GM19468 (cell line): ENCODE measurements around the gene COX19.

Source experiments
- ATAC-seq: cut with Tn5 transposase; IDR thresholded peaks from one replicate; pipeline ENCODE4 v1.9.1; 2021; ENCODE audit warnings: mild to moderate bottlenecking, moderate library complexity, moderate number of reproducible peaks; ENCODE audit not compliant: unreplicated experiment; ENCODE audit errors: extremely low read depth

COX19 gene

DNA sequence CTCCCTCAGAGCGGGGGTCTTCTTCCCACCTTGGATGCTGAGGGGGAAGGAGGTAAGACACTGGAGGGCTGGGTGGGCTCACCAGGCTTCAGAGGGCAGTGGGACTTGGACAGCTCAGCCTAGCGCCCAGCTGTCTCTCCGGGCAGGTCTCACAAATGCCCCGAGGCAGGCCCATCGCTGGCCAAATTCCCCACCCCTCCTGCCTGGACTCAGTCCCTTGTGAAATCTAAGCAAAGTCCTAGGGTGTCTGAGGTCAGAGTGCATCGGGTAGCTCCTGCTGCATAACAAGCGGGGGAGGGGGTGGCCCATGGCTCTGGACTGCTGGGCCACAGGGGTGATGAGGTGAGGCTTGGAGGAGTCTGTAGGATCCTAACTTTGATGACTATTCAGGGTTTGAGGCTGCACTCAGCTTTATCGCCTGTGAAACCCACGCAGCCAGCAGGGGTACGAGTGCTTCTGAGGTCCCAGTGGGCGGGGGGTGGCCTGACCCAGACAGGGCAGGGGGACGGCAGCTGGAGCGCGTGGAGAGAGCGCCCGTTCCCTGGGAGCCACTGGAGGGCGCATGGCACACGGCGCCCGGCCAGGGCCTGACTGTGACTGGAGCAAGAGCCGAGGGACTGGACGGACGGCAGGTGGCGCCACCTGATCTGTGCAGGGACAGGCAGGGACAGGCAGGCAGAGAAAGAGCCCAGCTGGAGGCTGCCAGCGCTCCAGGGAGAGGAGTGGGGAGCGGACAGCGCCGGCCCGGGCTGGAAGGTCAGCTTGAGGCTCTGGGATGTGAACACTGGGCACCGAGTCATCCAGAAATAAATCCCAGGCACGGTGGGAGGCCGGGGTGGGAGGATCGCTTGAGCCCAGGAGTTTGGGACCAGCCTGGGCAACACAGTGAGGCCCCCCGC is 17.6 kb upstream of the COX19 start:
- peak; percentile 72 for ATAC-seq

DNA sequence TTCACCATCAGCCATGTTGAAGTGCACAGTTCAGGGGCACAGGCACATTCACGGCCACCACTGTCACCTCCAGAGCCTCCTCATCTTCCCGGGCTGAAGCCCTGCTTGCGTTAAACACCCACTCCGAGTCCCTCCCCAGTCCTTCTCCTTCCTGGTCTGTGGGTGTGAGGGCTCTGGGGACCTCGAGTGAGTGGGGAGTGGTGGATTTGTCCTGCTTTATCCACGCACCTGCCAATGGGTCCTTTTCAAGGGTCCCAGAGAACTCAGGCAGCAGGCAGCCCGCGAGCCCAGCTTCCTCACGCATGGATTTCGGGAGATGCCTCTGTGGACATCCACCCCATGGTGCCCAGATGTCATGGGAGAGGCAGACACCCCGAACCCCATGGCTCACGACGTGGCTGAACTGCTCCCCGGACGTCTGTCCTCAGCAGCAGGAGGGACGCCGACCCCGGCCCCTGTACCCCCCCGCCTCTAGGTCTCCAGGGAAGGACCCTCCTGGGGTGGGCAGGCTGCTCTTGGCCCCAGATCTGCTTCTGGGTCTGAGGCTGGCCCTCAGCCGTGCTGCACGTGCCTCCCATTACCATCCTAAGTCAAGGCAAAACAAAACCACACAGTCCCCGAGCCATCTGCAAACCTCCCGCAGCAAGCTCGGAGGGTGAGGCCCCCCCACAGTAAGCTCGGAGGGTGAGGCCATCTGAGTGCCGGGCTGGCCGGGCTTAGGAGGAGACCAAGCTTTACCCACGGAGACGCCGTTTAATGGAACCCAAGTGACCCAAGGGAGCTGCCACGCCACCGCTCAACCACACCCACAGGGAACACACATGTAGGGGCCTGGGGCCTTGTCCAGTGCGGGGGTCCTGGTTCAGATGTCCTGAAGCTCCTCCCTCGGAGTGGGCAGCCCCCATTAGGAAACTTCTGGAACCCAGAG is 16.6 kb upstream of the COX19 start:
- no peak for ATAC-seq

DNA sequence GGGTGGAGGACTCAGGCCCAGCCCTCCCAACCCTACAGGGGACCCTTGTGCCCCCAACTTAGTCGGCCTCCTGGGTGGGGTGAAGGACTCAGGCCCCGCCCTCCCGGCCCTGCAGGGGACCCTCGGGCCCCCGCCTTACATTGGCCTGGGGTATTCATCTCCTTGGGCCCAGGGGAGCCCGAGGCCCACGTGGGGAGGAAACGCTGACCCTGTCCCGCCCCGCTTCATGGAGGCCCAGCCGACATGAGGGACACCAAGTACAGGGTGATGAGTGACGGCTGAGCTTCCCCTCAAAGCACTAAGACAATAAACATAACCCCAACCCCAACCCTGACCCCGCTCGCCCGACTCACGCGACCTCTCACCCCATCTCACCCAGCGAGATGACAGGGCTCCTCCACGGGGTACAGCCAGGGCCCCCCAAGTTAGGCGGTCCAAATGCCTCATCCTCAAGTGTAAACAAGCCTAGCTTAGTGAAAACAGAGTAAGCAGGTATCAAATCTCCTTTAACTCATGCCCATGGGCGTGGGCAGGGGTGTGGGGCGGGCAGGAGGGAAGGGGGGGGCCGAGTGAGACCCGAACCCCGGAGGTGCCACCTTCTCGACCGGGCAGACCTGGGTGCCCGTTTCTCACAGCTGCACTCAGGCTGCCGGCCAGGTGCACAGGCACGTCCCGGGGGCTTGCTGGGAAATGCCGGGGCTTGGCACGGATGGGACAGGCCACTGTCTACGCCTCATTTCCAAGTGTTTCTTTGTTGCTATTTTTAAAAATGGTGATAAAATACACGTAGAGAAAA is 15.8 kb upstream of the COX19 start:
- ATAC-seq: no peak

DNA sequence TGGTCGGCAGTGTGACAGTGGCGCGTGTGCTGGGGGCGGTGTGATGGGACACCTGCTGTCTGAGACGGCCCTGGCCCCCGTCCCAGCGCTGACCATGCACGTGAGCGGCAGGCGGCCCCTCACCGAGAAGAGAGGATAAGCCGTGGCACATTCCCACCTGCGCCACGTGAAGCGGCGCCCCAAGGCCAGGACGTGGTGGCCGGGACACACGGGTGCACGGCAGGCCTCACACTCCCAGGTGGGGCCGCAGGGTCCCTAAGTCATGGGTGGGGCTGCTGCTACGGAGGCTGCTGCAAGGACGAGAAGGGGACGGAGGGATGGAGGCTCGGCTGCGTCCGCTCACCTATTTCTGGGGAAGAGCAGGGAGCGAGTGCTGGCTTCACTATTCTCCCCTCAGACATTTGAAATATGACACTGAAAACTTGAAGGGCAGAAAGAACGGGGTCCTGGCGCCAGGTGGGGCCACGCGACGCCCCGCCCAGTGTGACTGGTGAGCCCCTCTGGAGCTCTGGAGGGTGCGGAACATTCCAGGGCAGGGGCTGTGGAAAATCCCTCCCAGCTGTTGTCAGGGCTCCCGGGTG is 15.1 kb upstream of the COX19 start:
- ATAC-seq: no peak

DNA sequence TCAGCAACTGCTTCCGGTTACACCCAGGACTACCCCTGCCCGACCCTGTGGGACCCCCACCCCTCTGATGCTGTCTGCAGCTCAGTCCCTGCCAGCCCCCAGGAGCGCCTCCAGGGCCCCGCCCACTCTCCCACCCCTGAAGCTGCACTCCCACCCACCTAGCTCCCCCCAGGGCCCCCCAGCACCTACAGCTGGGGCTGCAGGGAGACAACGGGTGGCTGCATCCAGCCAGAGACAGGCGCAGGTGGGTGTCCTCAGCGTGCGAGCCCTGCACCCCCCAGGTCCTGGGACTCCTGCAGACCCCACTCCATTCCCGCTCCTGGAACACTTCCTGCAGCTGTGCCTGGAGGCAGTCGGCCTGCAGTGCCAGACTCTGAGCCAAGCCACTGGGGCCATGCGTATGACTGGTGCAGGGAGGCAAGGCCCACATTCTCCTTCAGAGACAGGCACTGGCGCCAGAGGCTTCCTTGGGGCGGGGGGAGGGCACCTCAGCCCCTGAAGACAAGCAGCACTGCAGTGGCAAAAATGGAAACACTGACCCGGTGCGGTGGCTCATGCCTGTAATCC is 13.7 kb upstream of the COX19 start:
- no peak for ATAC-seq

DNA sequence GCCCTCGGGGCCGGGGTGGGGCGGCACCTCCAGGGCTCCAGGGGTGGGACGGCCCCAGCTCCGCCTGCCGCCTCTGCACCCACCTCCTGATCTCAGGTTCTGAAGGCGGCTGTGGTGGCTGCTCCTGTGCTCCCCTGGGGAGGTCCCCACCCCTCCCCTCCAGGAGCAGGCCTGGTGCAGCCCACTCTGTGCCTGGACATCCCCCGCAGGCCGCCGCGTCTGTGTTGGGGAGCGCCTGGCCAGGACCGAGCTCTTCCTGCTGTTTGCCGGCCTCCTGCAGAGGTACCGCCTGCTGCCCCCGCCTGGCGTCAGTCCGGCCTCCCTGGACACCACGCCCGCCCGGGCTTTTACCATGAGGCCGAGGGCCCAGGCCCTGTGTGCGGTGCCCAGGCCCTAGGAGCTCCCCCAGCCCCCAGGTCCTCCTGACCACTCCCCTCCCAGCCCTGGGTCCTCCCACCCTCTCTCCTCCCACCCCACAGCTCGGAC is 13.1 kb upstream of the COX19 start:
- ATAC-seq: no peak

DNA sequence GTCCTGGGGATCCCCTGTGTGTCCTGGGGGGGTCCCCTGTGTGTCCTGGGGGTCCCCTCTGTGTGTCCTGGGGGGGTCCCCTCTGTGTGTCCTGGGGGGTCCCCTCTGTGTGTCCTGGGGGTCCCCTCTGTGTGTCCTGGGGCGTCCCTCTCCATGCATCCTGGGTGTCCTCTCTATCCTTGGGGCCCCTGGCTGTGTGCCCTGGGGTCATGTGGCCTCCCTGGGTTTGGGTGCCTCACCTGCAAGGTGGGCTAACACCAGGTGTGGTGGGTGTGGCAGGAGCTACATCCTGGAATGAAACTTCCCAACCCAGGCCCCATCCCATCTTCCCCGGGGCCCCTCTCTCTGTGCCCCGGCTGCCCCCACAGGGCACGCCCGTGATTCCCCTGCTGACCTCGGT is 12.6 kb upstream of the COX19 start:
- ATAC-seq: no peak

DNA sequence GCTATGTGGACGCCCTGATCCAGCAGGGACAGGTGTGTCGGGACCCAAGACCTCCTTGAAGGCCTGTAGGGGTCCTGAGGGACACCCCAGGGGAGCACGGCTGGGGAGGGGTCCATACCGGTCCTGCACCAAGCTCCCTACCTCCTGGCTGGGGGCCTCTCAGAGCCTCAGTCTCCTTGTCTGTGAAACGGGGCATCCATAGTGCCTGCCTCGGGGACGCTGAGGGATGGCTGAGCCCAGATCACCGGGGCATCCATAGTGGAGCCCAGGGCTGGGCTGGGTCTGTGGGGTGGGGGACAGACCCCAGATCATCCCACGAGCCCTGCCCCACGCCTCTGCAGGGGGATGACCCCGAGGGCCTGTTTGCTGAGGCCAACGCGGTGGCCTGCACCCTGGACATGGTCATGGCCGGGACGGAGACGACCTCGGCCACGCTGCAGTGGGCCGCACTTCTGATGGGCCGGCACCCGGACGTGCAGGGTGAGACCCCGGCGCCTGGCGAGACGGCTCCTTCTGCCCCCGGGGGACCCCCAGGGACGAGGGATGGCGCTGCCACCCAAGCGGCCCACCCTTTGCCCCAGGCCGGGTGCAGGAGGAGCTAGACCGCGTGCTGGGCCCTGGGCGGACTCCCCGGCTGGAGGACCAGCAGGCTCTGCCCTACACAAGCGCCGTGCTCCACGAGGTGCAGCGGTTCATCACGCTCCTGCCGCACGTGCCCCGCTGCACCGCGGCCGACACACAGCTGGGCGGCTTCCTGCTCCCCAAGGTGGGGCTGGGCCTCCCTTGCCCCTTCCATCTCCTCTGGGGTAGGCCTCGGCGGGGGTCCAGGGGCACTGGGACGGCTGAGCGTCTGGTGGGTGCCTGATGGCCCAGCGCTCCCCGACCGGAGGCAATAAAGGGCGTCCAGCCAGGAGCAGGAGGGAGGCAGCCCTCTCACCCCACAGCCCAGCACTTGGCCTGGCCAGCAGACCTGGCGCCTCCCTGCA is 11.7 kb upstream of the COX19 start:
- ATAC-seq: no peak

DNA sequence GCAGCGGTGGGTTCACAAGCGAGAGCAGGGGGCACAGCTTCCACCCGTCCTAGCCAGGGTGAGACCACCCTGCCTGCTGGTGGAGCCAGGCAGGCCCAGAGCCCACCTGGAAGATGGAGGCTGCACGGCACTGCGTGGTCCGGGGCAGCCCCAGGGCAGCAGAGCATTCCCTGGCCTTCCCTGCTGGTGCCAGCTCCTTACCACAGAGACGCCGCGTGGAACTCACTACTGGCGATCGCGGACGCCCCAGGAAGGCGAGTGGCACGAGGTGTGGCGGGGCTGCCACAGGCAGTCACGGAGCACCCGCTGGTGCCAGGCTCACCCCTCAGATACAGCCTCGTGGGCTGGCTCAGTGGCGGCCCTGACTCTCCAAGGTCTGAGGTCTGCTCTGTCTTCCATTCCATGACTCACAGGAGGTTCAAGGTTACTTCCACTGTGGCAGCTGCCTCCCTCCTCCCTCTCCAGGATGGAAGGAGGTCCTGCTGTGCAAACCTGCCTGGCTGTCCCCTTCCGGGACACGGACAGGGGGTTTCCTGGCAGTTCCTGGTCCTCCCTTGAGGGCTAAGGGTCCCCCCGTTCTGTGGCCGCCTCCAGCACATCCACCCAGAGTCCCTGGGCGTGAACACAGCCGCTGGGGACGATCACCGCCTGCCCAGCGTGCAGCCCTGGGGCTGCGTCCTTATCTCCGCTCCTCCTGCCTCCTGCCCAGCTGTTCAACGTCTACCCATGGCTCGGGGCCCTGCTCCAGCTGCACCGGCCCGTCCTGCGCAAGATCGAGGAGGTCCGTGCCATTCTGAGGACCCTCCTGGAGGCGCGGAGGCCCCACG is 10.8 kb upstream of the COX19 start:
- ATAC-seq: no peak

DNA sequence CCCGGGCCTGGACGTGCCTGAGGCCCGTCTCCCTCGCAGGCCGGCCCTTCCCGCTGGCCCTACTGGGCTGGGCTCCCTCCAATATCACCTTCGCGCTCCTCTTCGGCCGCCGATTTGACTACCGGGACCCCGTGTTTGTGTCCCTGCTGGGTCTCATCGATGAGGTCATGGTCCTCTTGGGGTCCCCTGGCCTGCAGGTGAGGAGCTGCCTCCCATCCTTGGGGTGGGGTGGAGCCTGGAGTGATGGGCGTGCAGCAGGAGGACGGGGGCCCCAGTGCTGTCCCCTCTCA is 9.7 kb upstream of the COX19 start:
- no peak for ATAC-seq

DNA sequence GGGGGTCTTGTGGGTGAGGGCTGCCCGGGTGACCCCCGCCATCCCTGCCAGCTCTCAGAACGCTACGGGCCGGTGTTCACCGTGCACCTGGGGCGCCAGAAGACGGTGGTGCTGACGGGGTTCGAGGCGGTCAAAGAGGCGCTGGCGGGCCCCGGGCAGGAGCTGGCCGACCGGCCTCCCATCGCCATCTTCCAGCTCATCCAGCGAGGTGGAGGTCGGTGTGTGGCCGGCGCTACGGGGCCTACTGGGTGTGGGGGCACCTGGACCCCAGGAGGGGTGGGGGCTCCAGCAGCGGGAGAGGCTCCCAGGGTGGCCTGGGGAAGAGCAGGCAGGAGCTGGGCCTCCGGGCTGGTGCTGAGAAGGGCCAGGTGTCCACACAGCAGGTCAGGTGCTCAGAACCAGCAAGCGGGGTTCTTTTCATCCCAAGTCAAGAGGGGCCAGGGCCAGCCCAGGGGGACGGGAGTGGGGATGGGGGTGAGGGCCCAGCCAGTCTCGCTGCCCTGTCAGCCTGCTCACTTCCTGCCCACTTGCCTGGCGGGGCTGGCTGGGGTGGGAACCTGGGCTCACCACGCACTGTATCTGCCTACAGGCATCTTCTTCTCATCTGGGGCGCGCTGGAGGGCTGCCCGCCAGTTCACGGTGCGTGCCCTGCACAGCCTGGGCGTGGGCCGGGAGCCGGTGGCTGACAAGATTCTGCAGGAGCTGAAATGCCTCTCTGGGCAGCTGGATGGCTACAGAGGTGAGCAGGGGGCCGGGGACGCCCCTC is 9.2 kb upstream of the COX19 start:
- ATAC-seq: no peak

DNA sequence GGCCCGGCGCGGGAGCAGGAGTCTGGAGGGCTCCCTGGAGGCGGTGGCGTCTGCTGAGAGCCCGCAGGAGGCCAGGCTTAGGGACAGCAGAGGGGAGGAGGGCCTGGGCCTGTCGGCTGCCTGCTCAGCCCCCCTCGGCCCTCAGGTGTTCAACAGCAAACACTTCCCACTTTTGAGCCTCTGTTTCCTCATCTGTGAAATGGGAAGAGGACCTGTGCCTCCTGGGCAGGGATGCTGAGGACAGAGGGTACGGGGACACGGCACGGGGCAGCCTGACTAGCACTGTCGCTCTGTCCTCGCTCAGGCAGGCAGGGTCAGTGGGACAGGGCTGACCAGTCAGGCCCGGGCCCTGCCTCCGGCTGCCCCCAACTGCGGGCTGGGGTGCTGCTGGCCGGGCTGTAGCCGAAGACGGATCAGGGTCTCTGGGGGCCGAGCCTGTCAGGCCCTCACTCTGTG is 8.3 kb upstream of the COX19 start:
- ATAC-seq: no peak

DNA sequence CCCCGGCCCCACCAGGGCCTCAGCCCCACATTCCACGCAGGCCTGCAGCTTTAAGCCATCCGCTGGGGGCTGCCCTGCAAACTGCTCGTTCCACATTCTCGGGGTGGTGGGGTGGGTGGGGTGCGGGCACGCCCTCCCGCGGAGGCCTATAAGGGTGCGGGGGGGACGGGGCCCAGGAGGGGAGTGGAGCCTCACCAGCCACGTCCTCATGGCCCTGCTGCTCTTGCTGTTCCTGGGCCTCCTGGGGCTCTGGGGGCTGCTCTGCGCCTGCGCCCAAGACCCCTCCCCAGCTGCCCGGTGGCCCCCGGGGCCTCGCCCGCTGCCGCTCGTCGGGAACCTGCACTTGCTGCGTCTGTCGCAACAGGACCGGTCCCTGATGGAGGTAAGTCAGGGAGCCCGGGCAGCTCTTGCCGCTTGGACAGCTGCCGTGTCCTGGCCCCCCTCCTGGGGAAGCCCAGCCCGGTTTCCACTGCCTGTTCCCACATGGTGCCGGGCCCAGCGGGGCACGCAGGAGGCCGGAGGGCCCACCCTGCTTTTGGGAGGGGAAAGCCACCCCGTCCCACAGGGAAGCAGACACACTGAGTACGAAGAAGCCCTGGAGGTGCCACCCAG is 7.8 kb upstream of the COX19 start, which contains the start of gene CYP2W1:
Gene CYP2W1 (plus strand): TSS at position 178 of the 612 bp plus-strand sequence. CDS start 31 bp downstream, at position 209.
- ATAC-seq: no peak

DNA sequence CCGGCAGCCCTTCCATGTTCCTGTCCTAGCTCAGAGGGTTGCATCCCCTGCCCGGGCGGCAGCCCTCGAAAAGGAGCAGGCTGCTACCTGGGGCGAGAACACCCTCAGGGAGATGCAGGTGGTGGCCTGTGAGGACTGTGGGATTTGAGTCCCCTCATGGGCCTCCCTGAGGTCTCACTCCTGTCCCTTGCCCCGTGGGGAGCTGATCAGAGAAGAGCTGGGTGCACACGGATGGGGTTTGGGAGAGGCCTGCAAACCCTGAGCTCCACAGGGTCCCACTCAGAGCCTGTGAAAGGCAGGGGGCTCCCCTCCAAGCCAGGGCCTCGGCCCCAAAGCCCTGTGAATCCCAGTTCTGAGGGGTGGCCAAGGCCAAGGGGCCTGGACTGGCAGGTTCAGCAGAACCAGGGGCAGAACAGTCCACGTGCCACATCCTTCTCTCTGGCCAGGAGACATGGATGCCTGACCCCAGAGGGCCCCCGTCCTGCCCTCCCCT is 7.2 kb upstream of the COX19 start:
- ATAC-seq: no peak

DNA sequence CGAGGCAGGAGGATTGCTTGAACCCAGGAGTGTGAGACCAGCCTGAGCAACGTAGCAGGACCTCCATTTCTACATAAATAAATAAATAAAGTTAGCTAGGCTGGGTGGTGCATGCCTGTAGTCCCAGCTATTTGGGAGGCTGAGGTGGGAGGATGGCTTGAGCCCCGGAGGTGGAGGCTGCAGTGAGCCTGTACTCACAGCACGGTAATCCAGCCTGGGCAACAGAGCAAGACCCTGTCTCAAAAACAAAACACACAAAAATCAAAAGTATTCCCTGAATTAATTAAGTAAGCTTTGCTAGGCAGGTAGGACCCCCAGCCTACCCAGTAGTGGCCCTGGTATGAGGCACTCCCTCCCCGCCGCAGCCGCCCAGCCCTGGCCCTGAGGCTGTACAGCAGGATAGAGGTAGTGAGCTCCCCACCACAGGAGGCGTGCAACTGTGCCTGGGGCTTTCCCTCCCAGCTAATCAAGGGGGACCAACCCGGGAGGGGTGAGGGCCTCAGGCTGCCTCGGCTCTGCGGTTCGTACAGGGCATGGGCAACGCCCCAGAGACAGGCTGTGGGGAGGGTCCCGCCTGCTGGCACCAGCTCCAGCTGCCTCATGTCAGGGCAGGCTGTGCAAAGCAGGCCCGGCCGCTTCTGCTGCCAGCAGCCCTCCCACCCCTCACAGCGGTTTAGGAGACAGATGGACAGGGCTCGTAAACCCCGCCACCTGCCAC is 6.6 kb upstream of the COX19 start:
- ATAC-seq: no peak
